Measurements from ENCODE around the gene CLSTN3. TPM values are rescaled to one million over a fixed set of nuclear protein-coding genes. Genes with fewer than 3 reads are reported as not detected.

CLSTN3 gene
- total and polyA plus RNA-seq, 9 of the 15 experiments (the other 6 are each of a cell fraction or from before 2014, with no cell fraction given) = 0.08 to 23.2 (median 11.0) TPM

GRCh38 chr12:7112041-7112440 lies 18.1 kb upstream of the CLSTN3 start:
- Histone ChIP-seq H3K4me2 (ENCODE audit: insufficient read depth, low read length) (no peak overlapping the region), H3K9me1 (ENCODE audit: control insufficient read depth, insufficient read depth, low read length) (no peaks in the 10 kb centered on the region), H3K27me3 (ENCODE audit: control insufficient read depth in 2 of 2, insufficient read depth in 2 of 2, low read length in 2 of 2) (no peaks in the 10 kb centered on the region), H3K4me1 (replicated peaks in 1 of 2; ENCODE audit: control insufficient read depth in 2 of 2, insufficient read depth in 2 of 2, low read length in 2 of 2) (peaks cover 16 to 21% of the 10 kb centered on the region in 2 experiments), H2AFZ (ENCODE audit: low read depth, low read length) (no peak overlapping the region), H4K20me1 (replicated peaks; ENCODE audit: control insufficient read depth, insufficient read depth, low read length) (no peaks in the 10 kb centered on the region), H3K9ac (ENCODE audit: insufficient read depth in 1 of 2, low read depth in 2 of 2, low read length in 2 of 2) (no peak overlapping the region), H3K27ac (ENCODE audit: extremely low read depth, low read depth, low read length) (no peak overlapping the region), H3K9me3 (replicated peaks; ENCODE audit: control insufficient read depth, insufficient read depth, low read depth, low read length) (no peaks in the 10 kb centered on the region; the same call in 1 of the 2 replicates), H3K4me3 (no peak overlapping the region), H3K36me3 (ENCODE audit: control insufficient read depth, insufficient read depth, low read length) (peaks cover 2% of the 10 kb centered on the region; the same call in 2 of the 3 replicates), H3K79me2 (ENCODE audit: control insufficient read depth, insufficient read depth, low read length) (peaks cover 24% of the 10 kb centered on the region)
- in situ Hi-C loops (cut with MboI) (no loop called here), intact Hi-C loops (cut with micrococcal nuclease) (no loop called here)
- CTCF ChIA-PET (ENCODE audit: low intra/inter-chr PET ratio) = no interaction called here
- DNase-seq (ENCODE audit: extremely low read depth in 1 of 4, low spot score in 3 of 4) (no peak), ATAC-seq (no peak), FAIRE-seq (no peak)
- POLR2A ChIA-PET = no interaction called here
- TF ChIP-seq SPI1 (IDR thresholded peaks at IDR 0.05; ENCODE audit: borderline replicate concordance, low read depth, low read length) = no peak
- no peak for TF ChIP-seq ETV5 (CRISPR knock-in tag; IDR thresholded peaks at IDR 0.05; ENCODE audit: low read depth)
- TF ChIP-seq RNF2 (IDR thresholded peaks at IDR 0.05) = no peak
- TF ChIP-seq, protein P1, sequence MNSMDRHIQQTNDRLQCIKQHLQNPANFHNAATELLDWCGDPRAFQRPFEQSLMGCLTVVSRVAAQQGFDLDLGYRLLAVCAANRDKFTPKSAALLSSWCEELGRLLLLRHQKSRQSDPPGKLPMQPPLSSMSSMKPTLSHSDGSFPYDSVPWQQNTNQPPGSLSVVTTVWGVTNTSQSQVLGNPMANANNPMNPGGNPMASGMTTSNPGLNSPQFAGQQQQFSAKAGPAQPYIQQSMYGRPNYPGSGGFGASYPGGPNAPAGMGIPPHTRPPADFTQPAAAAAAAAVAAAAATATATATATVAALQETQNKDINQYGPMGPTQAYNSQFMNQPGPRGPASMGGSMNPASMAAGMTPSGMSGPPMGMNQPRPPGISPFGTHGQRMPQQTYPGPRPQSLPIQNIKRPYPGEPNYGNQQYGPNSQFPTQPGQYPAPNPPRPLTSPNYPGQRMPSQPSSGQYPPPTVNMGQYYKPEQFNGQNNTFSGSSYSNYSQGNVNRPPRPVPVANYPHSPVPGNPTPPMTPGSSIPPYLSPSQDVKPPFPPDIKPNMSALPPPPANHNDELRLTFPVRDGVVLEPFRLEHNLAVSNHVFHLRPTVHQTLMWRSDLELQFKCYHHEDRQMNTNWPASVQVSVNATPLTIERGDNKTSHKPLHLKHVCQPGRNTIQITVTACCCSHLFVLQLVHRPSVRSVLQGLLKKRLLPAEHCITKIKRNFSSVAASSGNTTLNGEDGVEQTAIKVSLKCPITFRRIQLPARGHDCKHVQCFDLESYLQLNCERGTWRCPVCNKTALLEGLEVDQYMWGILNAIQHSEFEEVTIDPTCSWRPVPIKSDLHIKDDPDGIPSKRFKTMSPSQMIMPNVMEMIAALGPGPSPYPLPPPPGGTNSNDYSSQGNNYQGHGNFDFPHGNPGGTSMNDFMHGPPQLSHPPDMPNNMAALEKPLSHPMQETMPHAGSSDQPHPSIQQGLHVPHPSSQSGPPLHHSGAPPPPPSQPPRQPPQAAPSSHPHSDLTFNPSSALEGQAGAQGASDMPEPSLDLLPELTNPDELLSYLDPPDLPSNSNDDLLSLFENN (IDR thresholded peaks at IDR 0.05; ENCODE audit: low read depth in 2 of 2, low read length in 2 of 2) = no peak
- TF ChIP-seq SMARCE1 (IDR thresholded peaks at IDR 0.05) = no peak
- TF ChIP-seq, protein P2, sequence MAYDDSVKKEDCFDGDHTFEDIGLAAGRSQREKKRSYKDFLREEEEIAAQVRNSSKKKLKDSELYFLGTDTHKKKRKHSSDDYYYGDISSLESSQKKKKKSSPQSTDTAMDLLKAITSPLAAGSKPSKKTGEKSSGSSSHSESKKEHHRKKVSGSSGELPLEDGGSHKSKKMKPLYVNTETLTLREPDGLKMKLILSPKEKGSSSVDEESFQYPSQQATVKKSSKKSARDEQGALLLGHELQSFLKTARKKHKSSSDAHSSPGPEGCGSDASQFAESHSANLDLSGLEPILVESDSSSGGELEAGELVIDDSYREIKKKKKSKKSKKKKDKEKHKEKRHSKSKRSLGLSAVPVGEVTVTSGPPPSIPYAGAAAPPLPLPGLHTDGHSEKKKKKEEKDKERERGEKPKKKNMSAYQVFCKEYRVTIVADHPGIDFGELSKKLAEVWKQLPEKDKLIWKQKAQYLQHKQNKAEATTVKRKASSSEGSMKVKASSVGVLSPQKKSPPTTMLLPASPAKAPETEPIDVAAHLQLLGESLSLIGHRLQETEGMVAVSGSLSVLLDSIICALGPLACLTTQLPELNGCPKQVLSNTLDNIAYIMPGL (CRISPR knock-in tag; IDR thresholded peaks at IDR 0.05) = no peak
- TF ChIP-seq XRCC3 (IDR thresholded peaks at IDR 0.05) = no peak
- no peak for TF ChIP-seq SUPT5H (IDR thresholded peaks at IDR 0.05)
- no TSS peak for BruUV-seq (replicated peaks)
- WGBS (ENCODE audit: insufficient coverage, low coverage, missing lambda C conversion rate) = 66% methylated on average over 3 of the region's 4 CpGs

All from K562 (cell line).